ENCODE data around the gene LIN28A. TPM values are rescaled to one million over a fixed set of nuclear protein-coding genes. Genes with fewer than 3 reads are reported as not detected.

Gene LIN28A
- polyA plus RNA-seq, 1 donor from 2014 or later: 1.0 TPM

DNA sequence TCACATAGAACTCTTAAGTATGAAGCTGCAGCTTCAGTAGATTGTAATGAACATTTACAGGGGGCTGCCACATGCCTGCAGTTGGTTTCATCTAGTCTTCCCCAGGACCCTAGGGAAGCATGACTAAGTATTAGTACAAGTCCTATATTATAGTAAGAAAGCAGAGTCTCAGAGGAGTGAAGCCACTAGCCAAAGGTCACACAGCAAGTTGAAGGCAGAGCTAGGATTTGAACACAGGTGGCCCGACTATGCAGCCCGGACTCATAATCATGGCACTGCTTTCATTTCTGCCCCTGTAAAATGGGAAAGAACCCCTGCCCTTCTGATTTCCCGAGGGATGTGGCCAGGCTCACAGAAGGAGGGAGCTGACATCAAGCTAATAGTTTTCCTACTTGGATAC lies 48.3 kb upstream of the LIN28A start:
- H3K9me2 ChIP-seq (ENCODE audit: insufficient read depth, low read length): no peaks in the 10 kb centered on the region
- no peaks in the 10 kb centered on the region for H3F3A ChIP-seq (ENCODE audit: insufficient read depth, low read length, poor library complexity, severe bottlenecking)
- H3K36me3 ChIP-seq (ENCODE audit: insufficient read depth, low read length): no peaks in the 10 kb centered on the region
- no peak overlapping the region for H3K4me3 ChIP-seq (ENCODE audit: low read length)
- no peaks in the 10 kb centered on the region for H4K20me1 ChIP-seq (ENCODE audit: insufficient read depth)
- peaks cover 20% of the 10 kb centered on the region for H3K27me3 ChIP-seq (ENCODE audit: insufficient read depth, low read depth, low read length)
- no peak overlapping the region for H2AFZ ChIP-seq (ENCODE audit: low read depth, low read length)
- H3K9ac ChIP-seq (ENCODE audit: low read length): no peak overlapping the region
- H3K79me2 ChIP-seq (replicated peaks; ENCODE audit: insufficient read depth, low read length): no peaks in the 10 kb centered on the region
- H3K4me2 ChIP-seq (ENCODE audit: low read length): no peak overlapping the region
- TF ChIP-seq MXI1 (conservative IDR thresholded peaks at IDR 0.05; ENCODE audit: poor library complexity, severe bottlenecking) (no peak), SMC3 (conservative IDR thresholded peaks at IDR 0.05; ENCODE audit: poor library complexity) (no peak), POLR2AphosphoS5 (IDR thresholded peaks at IDR 0.05) (no peak), EZH2 (IDR thresholded peaks at IDR 0.05; ENCODE audit: borderline replicate concordance, insufficient read depth, low read length, poor library complexity, severe bottlenecking) (no peak), TAF1 (IDR thresholded peaks at IDR 0.05; ENCODE audit: low read depth) (no peak), RAD21 (conservative IDR thresholded peaks at IDR 0.05) (no peak), REST (IDR thresholded peaks at IDR 0.05; ENCODE audit: borderline replicate concordance) (no peak), EP300 (conservative IDR thresholded peaks at IDR 0.05; ENCODE audit: poor library complexity, severe bottlenecking) (no peak)
- TF ChIP-seq, protein P1, sequence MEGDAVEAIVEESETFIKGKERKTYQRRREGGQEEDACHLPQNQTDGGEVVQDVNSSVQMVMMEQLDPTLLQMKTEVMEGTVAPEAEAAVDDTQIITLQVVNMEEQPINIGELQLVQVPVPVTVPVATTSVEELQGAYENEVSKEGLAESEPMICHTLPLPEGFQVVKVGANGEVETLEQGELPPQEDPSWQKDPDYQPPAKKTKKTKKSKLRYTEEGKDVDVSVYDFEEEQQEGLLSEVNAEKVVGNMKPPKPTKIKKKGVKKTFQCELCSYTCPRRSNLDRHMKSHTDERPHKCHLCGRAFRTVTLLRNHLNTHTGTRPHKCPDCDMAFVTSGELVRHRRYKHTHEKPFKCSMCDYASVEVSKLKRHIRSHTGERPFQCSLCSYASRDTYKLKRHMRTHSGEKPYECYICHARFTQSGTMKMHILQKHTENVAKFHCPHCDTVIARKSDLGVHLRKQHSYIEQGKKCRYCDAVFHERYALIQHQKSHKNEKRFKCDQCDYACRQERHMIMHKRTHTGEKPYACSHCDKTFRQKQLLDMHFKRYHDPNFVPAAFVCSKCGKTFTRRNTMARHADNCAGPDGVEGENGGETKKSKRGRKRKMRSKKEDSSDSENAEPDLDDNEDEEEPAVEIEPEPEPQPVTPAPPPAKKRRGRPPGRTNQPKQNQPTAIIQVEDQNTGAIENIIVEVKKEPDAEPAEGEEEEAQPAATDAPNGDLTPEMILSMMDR (IDR thresholded peaks at IDR 0.05; ENCODE audit: poor library complexity, severe bottlenecking): no peak
- no peak overlapping the region for H3K27ac ChIP-seq (ENCODE audit: low read length)
- no peaks in the 10 kb centered on the region for H3K9me3 ChIP-seq (ENCODE audit: low read length)

GRCh38 chr1:26363549-26364448 lies 46.8 kb upstream of the LIN28A start:
- Histone ChIP-seq H3K36me3 (ENCODE audit: insufficient read depth, low read length) (no peaks in the 10 kb centered on the region), H3K9ac (ENCODE audit: low read length) (no peak overlapping the region), H2AFZ (ENCODE audit: low read depth, low read length) (no peak overlapping the region), H3F3A (ENCODE audit: insufficient read depth, low read length, poor library complexity, severe bottlenecking) (no peaks in the 10 kb centered on the region), H3K79me2 (replicated peaks; ENCODE audit: insufficient read depth, low read length) (no peaks in the 10 kb centered on the region), H3K9me3 (ENCODE audit: low read length) (no peaks in the 10 kb centered on the region), H3K27ac (ENCODE audit: low read length) (no peak overlapping the region), H4K20me1 (ENCODE audit: insufficient read depth) (no peaks in the 10 kb centered on the region), H3K27me3 (ENCODE audit: insufficient read depth, low read depth, low read length) (peaks cover 17% of the 10 kb centered on the region), H3K4me2 (ENCODE audit: low read length) (no peak overlapping the region), H3K4me3 (ENCODE audit: low read length) (no peak overlapping the region), H3K9me2 (ENCODE audit: insufficient read depth, low read length) (no peaks in the 10 kb centered on the region)
- TF ChIP-seq REST (IDR thresholded peaks at IDR 0.05; ENCODE audit: borderline replicate concordance): no peak
- TF ChIP-seq TAF1 (IDR thresholded peaks at IDR 0.05; ENCODE audit: low read depth): no peak
- TF ChIP-seq, protein P1 (IDR thresholded peaks at IDR 0.05; ENCODE audit: poor library complexity, severe bottlenecking): peak; percentile 76
- TF ChIP-seq RAD21 (conservative IDR thresholded peaks at IDR 0.05): peak; percentile 68
- TF ChIP-seq SMC3 (conservative IDR thresholded peaks at IDR 0.05; ENCODE audit: poor library complexity): peak; percentile 71
